Subcutaneous abdominal adipose tissue (tissue), 5 donors: ENCODE results near the gene PCIF1.

ENCODE experiments used
- H3K27ac ChIP-seq: one replicate; pipeline ENCODE4 v1.7.0; 2013; ENCODE audit warnings: low read depth, mild to moderate bottlenecking, inconsistent platforms, low read length, moderate library complexity
- H3K27me3 ChIP-seq, 5 donors: one replicate each; pipeline ENCODE4 v1.7.0; 2013; ENCODE audit warnings: low read length in 5 of 5, inconsistent platforms in 1 of 5; ENCODE audit not compliant: control insufficient read depth in 5 of 5, insufficient read depth in 4 of 5
- H3K36me3 ChIP-seq, 5 donors: one replicate each; pipeline ENCODE4 v1.7.0; 2013; ENCODE audit warnings: low read length in 5 of 5; ENCODE audit not compliant: control insufficient read depth in 5 of 5, insufficient read depth in 5 of 5
- H3K4me1 ChIP-seq, 5 donors: one replicate each; pipeline ENCODE4 v1.7.0; 2013; ENCODE audit warnings: low read length in 5 of 5, mild to moderate bottlenecking in 3 of 5, moderate library complexity in 1 of 5; ENCODE audit not compliant: control insufficient read depth in 5 of 5, insufficient read depth in 5 of 5
- H3K4me3 ChIP-seq, 5 donors: one replicate each; pipeline ENCODE4 v1.7.0; 2013; ENCODE audit warnings: low read length in 5 of 5, low read depth in 1 of 5
- H3K9ac ChIP-seq, 5 donors: one replicate each; pipeline ENCODE4 v1.7.0; 2013; ENCODE audit warnings: low read length in 5 of 5, mild to moderate bottlenecking in 4 of 5, moderate library complexity in 3 of 5
- H3K9me3 ChIP-seq, 5 donors: one replicate each; pipeline ENCODE4 v1.7.0; 2013; ENCODE audit warnings: low read length in 5 of 5; ENCODE audit not compliant: control insufficient read depth in 5 of 5
- donor health status: healthy.
- donor health status: healthy.
- donor health status: healthy.
- donor health status: healthy.
- donor health status: healthy.

The PCIF1 gene

DNA sequence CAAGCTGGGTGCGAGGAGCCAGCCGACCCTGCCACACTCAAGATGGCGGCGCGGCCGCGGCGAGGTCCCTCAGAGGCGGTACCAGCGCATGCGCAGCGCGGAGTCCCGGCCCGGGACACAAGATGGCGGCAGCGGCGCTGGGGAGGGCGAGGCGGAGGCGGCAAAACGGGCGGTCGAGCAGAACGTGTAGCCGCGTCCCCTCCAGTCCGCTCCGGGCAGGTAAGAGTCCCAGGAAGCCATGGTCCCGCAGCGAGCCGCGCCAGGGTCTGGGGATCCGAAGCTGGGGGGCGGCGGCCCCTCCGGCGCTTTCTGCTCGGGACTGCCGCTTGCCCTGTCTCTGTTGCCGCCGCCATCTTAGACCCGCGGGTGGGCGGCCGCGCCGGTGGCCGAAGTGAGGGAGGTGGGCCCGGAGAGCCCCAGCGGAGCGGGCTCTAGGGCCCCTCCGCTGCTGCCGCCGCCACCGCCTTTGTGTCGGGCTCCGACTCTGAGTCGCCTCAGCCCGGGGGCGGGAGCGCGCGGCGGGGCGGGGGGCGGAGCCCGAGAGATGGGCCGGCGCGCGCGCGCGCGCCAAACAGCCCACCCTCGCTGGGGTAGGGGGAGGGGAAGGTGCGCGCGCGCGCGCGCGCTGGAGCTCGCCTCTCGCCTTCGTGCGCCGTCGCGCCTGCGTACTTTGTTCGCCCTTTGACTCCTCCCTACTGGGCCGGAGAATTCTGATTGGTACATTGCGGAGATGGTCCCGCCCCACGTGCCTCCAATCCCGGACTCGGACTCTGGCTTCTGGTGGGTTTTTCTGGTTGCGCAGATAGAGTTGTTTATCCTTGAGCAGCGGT lies at the start of gene PCIF1:
TSS of gene PCIF1 (plus strand) at position 98 of the 830 bp plus-strand sequence. CDS start 4,317 bp downstream, outside the sequence.
- peaks cover 0 to 20% (median 18%) of the 10 kb centered on the region in 5 donors for H3K4me1 ChIP-seq
- H3K36me3 ChIP-seq = peaks cover 8 to 30% (median 28%) of the 10 kb centered on the region in 5 donors
- H3K4me3 ChIP-seq = peak within 1 kb of the TSS; percentile 86 to 97 (median 95)
- H3K9me3 ChIP-seq = no peaks in the 10 kb centered on the region
- H3K9ac ChIP-seq = peak within 1 kb of the TSS; percentile 39 to 99 (median 98)
- H3K27ac ChIP-seq = peak within 1 kb of the TSS; percentile 98
- no peaks in the 10 kb centered on the region for H3K27me3 ChIP-seq

DNA sequence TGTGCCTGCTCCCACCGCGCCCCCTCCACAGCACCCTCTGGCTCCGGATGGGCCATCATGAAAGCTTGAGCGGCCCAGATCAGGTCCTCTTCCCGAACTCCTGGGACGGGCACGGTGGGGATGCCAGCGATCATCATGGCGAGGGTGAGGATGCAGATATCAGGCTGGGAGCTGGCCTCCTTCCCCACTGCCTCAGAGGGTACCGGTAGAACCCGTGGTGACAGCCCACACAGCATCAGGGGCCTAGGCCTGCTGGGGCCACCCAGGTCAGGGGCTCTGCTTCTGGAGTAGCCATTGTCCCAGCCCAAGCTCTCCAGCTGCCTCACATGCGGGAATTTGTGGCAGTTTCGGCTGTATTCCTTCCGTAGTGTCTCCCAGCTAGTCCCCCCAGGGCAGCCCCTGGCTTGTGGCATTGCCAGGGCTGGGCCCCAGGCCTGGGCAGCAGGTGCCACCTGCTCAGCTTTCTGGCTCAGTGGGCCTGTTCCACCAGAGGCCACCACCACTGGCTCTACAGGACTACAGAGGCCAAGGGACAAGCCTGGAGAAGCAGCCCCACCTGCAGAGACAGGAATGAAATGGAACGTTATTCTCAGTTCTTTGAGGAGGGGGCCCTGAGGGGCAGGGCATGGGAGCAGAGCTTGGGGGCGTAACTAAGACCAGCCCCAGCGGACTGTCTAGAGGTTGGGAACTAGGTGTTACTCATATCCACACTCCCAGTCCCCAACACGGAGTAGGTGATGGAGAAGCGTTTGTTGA lies 47.7 kb upstream of the PCIF1 start:
- Histone ChIP-seq H3K27ac (no peak overlapping the region), H3K9me3 (no peaks in the 10 kb centered on the region), H3K27me3 (no peaks in the 10 kb centered on the region), H3K4me3 (no peak overlapping the region), H3K36me3 (peaks cover 0 to 34% (median 28%) of the 10 kb centered on the region in 5 donors), H3K9ac (no peak overlapping the region), H3K4me1 (peaks cover 2 to 34% (median 32%) of the 10 kb centered on the region in 5 donors)

DNA sequence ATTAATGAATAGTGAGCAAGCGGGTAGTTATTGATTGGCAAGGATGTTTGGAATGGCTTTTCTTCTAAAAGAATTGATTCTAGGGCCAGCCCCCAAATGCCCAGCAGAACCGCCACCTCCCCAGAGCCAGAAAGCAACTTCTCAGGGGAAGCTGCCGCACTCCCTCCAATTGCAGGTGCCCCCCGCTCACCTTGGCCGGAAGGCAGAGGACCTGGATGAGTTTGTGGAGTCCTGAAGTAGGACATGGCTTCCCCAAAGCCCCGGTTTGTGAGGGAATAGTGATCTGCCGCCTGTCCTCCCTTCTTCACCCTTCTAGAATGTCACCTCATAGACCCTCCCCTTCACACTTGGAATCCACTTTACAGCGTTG lies 47.2 kb upstream of the PCIF1 start, which contains the start of gene SPATA25:
TSS of gene SPATA25 (minus strand) at position 277 of the 370 bp plus-strand sequence. CDS start at position 245, 32 bp downstream.
- Histone ChIP-seq H3K4me3 (no peak within 1 kb of the TSS), H3K36me3 (peaks cover 0 to 35% (median 28%) of the 10 kb centered on the region in 5 donors), H3K4me1 (peaks cover 5 to 37% (median 33%) of the 10 kb centered on the region in 5 donors), H3K9ac (no peak within 1 kb of the TSS), H3K27ac (no peak within 1 kb of the TSS), H3K27me3 (no peaks in the 10 kb centered on the region), H3K9me3 (no peaks in the 10 kb centered on the region)

DNA sequence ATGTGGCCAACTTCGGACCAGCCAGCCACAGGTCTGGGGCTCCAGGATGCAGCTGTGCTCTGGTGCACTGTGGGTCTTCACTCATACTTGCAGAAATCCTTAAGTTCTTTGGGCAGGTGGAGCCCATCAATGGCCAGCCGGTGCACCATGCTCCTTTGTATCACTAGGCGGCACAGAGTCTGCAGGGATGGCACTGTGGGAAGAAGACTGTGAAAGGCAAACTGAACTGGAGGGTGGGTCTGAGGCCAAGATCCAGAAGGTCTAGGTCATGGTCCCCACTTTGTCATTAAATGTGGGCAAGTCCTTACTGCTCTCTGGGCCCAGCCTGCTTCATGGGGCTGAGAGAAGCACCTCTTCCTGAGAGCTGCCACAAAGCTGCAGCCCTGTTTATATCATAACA lies 45.8 kb upstream of the PCIF1 start:
- Histone ChIP-seq H3K4me3 (no peak overlapping the region), H3K36me3 (peaks cover 0 to 33% (median 26%) of the 10 kb centered on the region in 5 donors), H3K9me3 (no peaks in the 10 kb centered on the region), H3K4me1 (peaks cover 5 to 46% (median 42%) of the 10 kb centered on the region in 5 donors), H3K27me3 (no peaks in the 10 kb centered on the region), H3K9ac (no peak overlapping the region), H3K27ac (no peak overlapping the region)

DNA sequence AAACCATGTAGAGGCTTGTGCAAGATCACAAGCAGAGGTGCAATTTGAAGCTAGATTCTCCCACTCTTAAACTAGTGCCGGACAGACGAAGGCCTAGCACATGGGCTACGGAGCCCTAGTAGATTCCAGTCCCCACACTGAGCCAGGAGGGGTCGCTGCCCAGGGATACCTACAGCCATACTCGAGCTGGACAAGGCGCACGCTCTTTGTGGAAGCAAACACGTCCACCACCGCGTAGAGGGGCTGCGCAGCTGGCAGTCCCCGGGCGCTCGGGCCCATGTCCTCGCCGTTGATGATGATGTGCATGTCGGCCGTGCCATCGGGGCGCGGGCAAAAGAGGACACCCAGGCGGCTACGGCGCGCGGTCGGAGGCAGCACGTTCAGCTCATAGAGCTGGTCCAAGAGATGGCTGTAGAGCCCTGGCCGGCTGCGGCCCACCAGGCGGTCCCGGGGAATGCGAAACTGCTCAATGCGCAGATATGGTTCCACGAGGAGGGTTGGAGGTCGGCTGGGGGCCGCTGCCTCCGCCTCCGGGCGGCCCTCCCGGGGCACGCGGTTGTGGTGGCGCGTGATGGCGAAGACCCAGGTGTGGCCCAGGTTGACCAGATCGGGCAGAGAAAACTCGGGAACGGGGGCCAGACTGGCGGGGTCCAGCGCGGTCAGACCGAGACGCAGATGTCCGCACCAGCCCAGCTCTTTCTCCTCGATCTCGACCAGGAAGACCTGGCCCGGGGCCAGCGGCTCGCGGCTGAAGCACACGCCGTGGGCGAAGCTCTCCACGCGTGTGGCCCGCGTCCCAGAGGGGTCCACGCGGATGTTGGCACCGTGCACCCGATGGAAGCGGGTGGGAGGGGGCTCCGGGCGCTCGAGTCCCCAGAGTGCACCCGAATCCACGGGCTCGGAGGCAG lies 44.2 kb upstream of the PCIF1 start:
- Histone ChIP-seq H3K27me3 (no peaks in the 10 kb centered on the region), H3K9ac (peak overlapping the region; percentile 57 to 91 (median 67)), H3K36me3 (peaks cover 5 to 45% (median 36%) of the 10 kb centered on the region in 5 donors), H3K4me3 (peak overlapping the region; percentile 31 to 83 (median 76)), H3K27ac (peak overlapping the region; percentile 85), H3K9me3 (no peaks in the 10 kb centered on the region), H3K4me1 (peaks cover 5 to 35% (median 34%) of the 10 kb centered on the region in 5 donors)

DNA sequence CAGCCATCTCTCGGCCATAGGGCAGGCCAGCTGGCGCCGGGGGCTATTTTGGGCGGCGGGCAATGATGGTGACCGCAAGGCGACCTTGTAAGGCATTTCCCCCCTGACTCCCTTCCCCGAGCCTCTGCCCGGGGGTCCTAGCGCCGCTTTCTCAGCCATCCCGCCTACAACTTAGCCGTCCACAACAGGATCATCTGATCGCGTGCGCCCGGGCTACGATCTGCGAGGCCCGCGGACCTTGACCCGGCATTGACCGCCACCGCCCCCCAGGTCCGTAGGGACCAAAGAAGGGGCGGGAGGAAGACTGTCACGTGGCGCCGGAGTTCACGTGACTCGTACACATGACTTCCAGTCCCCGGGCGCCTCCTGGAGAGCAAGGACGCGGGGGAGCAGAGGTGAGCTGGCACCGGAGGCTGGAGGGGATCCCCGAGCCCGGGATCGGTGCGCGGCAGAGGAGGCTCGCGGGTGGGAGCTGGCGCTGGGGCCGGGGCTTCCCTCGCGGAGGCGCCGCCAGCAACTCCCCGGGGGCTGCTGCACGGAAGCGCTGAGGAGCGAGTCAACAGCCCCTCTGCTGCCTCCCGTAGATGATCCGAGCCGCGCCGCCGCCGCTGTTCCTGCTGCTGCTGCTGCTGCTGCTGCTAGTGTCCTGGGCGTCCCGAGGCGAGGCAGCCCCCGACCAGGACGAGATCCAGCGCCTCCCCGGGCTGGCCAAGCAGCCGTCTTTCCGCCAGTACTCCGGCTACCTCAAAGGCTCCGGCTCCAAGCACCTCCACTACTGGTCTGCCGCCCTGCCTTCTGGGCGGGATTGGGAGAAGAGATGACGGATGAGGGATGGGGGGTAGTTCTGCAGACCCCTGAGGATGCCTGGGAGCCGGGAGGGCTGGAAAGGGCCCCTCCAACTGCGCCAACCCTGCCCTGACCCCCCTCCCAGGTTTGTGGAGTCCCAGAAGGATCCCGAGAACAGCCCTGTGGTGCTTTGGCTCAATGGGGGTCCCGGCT lies 43.2 kb upstream of the PCIF1 start, which contains the start of the genes CTSA and NEURL2:
TSS of gene CTSA (plus strand) at position 351 of the 999 bp plus-strand sequence. CDS start at position 585, 234 bp downstream.
TSS of gene NEURL2 (minus strand) at position 224 of the 999 bp plus-strand sequence. CDS start at position 7, 217 bp downstream.
- H3K4me3 ChIP-seq = peak within 1 kb of the TSS; percentile 68 to 83 (median 76)
- H3K9ac ChIP-seq = peak within 1 kb of the TSS; percentile 63 to 91 (median 79)
- H3K4me1 ChIP-seq = peaks cover 5 to 35% (median 32%) of the 10 kb centered on the region in 5 donors
- peaks cover 5 to 53% (median 45%) of the 10 kb centered on the region in 5 donors for H3K36me3 ChIP-seq
- no peaks in the 10 kb centered on the region for H3K9me3 ChIP-seq
- H3K27me3 ChIP-seq = no peaks in the 10 kb centered on the region
- H3K27ac ChIP-seq = peak within 1 kb of the TSS; percentile 85

DNA sequence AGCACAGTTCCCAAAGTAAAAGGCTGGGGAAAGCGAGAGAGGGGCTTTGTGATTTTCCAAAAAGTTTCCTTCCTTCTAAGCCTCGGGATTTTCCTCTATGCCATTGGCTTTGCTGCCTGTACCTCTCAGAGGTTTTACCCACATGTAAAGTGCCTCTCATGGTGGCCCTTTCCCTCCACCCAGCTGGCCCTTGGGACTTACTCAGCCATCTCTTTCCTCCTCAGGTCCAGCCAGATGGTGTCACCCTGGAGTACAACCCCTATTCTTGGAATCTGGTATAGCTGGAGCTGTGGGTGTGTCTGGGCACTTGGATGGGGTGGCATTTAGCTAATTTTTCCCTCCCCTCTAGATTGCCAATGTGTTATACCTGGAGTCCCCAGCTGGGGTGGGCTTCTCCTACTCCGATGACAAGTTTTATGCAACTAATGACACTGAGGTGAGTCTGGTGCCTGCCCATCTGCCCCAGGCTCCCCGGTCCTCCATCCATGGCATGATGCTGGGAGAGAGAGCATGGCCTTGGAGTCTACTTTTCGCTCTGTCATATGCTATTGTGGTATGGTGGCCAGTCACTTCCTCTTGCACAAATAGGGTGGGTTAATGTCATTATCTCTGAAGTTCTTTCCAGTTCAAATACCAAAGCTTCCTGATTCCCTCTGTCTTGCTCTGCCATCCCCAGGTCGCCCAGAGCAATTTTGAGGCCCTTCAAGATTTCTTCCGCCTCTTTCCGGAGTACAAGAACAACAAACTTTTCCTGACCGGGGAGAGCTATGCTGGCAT lies 42.2 kb upstream of the PCIF1 start:
- H3K9ac ChIP-seq = peak overlapping the region; percentile 16 to 91 (median 79)
- H3K36me3 ChIP-seq = peaks cover 5 to 51% (median 48%) of the 10 kb centered on the region in 5 donors

More for the DNA sequence above, 42.2 kb upstream of the PCIF1 start:
- peak overlapping the region; percentile 68 to 83 (median 76) for H3K4me3 ChIP-seq
- peak overlapping the region; percentile 85 for H3K27ac ChIP-seq
- H3K4me1 ChIP-seq = peaks cover 5 to 35% (median 32%) of the 10 kb centered on the region in 5 donors
- no peaks in the 10 kb centered on the region for H3K9me3 ChIP-seq
- no peaks in the 10 kb centered on the region for H3K27me3 ChIP-seq
